ENCODE measurements around the gene CARD16.
A peak's percentile ranks its signal among the peaks of the same experiment; 100 is the strongest.
"Not testable (repeated sequence)": the region's sequence is repeated elsewhere in the genome, so short reads cannot be mapped to it uniquely, and the experiment has no call there.

CARD16 gene

DNA sequence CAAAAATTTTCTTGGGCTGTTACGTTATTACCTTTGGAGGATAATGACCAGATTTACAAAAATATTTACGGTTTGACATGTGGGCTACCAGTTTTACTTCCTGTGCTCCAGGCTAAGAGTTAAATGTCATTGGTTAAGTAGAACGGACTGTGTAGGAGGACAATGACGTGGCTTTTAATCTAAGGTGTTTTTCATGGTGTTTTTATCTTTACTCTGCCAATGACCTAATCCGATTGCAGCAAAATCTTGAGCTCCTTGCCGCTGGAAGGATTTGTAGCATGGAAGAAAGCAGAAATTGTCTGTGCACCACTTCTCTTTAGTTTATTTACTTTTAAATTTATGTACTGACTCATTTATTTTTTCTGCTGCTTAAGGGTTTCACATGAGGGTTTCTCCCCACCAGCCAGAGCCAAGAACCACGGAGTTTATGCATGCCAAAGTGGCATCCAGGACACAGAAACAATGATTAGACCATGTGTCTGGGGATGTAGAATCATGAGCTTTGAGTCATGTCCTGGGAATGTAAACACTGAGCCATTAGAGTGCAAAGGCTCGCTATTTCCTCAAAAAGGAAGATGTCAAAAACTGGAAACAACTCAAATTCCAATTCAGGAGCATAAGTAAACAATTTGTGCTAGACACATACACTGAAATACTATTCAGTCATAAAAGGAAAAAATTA lies 1.9 kb upstream of the CARD16 start:
- DNase-seq = peak; percentile 85

DNA sequence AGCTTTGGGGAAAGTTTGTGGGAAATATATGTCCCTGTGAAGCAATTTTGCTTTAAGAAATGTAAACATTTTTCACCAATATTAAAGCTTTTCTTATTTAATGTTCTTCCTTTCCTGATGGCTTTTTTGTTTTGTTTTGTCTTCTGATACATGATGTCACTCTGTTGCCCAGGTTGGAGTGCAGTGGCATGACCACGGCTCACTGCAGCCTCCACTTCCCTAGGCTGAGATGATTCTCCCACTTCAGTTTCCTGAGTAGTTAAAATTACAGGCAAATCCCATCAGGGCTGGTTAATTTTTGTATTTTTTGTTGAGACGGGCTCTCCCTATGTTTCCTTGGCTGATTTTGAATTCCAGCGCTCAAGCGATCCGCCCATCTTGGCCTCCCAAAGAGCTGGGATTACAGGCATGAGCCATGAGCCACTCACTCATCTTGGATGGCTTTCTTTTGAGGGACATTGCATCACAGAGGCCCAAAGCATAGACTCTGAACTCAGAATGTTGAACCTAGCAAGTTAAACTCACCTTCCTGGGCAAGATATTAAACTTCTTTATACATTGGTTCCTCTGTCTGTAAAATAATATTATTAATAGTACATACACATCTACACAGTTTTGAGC lies 651 bp upstream of the CARD16 start:
- DNase-seq = no peak

DNA sequence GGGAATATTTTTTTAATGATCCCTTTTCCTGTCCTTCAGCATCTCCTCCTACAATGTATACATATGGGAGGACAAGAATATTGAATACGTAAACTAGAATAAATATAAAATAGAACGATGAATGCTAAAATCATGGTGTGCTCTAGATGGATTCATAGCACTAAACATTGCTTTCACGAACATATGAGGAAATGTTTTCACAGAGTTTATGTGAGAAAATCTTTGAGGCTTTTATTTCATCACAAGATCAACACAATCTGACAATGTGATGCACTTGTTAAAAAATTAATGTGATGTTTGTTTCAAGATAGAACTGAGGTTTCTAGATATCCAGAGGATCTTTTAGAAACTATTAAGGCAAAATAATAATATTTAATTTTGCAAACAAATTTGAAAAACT lies 3.0 kb downstream of the CARD16 start:
- no peak for DNase-seq

DNA sequence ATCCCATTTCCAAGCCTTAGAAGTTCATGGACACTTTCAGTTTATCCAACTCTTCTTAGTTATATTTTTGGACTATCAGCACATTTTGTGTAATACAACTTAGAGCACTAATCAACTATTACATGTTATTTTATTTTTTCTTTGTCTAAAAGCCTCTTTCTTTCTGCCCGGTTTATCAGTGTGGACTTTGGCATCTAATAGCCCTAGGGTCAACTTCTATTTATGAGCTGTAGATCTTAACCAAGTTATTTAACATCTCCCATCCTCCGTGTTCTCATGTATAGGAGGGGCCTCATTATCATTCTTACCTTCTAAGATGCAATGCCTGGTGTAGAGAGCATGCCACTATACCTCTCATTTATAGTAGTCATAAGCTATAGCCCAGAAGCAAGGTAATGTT lies 4.4 kb downstream of the CARD16 start:
- DNase-seq = no peak

DNA sequence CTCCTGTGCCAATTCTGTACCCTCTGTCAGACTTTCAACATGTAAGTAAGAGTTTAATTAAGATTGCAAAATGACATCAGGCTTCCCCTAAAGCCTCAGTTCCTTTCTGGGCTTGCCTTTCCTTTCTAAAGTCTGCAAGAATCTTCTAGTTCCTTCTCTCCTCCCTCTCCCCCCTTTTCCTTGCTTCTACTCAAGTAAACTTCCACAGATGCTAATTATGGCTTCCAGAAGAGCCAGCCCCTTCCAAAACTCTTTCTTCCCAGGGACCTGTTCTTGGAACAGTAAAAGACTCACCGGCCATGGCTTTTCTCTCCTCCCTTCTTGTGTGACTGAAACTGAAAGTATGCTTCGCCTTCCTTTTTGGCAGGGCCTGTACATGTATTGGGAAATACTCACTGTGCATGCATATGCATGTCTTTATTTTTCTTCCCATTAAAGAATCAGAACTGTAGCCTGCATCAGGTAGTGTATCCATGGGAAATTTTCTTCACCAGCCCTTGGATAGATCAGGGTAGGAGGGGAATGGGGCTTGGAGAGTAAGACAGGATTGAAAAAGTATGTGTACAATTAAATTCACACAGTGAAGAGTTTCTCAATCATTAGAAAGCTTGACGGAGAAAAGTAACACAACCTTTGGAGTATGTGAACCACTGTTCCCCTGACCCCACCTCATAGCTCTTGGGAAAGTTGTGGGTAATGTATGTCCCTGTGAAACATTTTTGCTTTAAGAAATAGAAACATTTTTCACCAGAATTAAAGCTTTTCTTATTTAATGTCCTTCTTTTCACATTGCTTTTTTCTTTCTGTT lies 10.1 kb downstream of the CARD16 start, which contains the start of gene CASP1:
Gene CASP1 (minus strand): TSS at position 332 of the 808 bp plus-strand sequence. CDS start 31 bp downstream, at position 301.
- no peak for DNase-seq

DNA sequence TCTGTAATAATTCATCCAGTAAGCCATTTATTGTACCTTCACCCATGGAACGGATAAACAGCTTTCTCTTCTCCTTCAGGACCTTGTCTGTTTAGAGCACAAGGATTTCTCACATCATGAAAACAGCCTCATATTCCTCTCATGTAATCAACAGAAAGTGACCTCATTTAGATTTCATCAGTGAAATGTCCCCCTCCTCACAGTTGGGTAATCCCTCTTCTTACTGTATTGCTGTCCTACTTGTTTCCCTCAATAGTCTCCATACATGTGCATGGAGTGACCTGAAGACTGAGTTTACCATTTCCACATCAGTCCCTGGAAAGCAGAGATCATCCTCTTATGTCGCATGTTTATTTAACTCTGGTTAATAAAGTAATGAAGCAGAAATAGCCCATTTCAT lies 10.7 kb downstream of the CARD16 start:
- not testable (repeated sequence) for DNase-seq

DNA sequence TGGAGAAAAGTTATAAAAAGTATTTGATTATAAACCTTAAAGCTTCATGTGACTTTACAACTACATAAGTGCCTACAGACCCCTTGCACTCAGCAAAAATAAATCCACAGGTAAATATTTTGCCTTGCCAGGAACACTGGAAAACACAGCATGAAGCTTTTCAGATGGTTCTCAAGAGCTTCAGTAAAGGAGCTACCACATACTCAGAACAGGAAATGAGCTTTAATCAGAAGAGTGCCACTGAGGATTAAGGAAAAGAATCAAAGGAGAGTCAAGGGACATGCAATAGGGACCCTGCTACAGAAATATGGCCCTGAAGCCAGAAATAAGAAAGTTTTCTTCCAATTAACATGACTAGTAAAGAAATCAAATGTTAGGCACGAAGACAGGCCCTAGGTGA lies 11.4 kb downstream of the CARD16 start:
- no peak for DNase-seq

DNA sequence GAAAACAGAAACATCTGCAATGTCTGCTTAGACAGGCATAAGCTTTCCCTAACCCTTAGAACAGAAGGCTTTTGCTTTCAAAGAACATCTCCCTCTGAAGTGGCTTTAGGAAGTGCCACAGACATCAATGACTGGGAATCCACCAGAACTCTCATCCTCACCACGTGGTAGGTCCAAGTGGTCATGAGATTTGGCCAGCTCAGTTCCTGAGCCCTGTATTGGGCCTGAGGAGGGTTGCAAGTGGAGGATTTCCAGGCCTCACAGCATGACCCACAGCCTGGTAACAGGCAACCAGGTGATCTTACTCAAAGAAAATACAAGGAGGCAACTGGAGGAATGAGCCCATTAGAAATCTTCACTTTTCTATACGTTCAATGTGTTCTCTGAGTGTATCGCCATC lies 11.8 kb downstream of the CARD16 start:
- DNase-seq = no peak

DNA sequence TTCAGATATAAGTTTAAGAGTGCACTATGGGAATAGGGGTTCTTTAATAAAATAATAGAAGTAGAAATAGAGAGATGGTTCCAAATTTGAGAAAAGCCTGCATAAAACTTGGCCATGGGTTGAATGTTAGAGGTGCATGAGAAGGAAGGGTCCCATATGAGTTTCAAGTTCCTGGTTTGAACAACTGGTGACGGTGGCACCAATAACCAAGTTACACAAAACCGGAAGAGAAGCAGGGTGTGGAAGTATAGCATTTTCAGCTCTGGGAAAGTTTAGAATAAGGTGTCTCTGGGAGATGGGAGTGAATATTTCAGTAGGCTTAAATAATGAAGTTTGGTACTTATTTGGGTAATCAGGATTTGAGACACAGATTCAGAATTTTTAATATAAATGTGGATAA lies 12.6 kb downstream of the CARD16 start:
- no peak for DNase-seq

DNA sequence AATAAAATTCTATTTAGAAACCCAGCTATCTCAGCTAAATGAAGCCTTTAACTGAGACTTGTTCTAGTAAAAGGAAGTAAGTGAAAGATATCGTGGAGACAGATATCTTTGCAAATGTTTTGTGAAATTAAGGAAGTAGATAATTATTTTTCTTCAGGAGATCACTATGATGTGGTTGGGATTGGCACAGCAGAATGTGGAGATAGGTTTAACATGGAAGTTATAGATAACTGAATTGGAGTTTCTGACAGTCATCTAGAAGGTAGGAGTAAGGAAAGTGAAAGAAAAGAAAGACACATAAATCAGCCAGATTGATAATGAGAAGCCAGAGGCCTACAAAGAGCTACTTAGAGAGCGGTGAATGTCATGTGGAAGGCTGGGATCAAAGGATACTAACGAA lies 17.5 kb downstream of the CARD16 start:
- DNase-seq = no peak

DNA sequence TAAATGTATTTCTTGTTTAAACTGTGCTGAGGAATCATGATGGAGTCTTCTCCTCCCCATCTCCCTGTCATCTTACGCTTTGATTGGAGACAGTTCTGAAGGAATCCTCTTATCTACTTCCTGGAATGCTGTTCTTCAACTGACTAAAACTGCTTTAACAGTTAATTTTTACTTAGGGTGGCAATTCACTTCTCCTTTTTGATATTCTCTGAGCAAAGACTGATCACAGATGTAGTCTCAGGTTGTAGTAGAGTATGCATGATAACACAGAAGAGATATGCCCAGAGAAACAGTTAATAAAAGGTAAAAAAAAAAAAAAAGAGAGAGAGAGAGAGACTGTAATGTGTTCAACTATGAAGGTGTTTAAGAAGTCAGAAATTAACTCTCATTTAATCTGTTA lies 20.7 kb downstream of the CARD16 start:
- DNase-seq = no peak

DNA sequence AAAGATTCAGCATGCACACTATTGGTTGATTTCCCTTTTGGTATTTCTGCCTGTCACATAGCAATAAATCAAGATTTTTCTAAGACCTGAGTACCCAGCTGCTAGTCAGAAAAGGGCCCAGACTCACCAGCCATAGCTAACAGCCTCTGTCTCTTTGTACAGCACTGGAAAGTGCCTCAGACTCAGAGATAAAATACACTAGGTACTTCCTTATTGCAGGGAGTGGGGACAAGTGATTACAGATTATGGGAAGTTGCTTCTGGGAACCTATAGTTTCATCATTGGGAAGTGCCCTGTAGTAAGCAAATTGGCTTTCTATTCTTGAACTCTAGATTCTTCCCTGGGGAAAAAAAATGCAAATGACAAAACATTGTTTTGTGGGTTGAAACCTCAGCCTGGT lies 22.1 kb downstream of the CARD16 start, which contains the start of gene CASP5:
Gene CASP5 (minus strand): TSS at position 166 of the 400 bp plus-strand sequence. CDS start 32 bp downstream, at position 134.
- no peak for DNase-seq

DNA sequence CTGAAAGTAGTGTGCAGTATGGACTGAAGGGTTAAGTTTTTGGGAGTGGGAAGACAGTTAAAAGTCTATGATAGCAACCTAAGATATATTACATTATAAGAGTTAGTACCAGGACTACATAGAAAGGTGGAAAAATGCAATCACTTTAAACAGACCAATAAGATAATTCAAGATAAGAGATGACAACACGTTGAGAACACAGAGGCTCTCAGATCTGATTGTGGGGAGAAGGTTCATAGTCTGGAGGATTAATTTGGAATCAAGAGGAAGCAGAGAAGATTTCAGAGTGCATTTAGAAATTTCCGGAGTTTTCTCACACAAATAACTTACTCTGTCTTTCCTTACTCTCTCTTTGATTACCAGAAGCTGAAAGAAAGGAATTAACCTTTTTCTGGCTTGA lies 22.6 kb downstream of the CARD16 start:
- DNase-seq = no peak

DNA sequence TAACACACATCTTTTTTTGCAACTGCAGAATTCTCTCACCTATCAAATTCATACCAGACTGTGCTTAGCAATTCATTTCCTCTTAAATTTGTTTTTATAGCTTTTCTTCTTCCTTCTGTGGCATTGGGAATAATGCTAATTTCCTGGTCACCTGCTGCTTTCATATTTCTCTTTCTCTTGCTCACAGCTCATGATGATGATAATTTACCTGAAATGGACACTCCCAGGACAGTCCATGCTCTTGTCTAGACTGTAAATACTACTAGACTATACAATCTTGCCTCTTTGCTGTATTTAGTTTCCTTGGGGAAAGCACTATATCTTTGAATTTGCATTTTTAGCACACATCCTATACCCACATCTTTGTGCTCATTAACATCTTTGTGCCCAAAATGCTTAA lies 37.7 kb downstream of the CARD16 start:
- DNase-seq = no peak

DNA sequence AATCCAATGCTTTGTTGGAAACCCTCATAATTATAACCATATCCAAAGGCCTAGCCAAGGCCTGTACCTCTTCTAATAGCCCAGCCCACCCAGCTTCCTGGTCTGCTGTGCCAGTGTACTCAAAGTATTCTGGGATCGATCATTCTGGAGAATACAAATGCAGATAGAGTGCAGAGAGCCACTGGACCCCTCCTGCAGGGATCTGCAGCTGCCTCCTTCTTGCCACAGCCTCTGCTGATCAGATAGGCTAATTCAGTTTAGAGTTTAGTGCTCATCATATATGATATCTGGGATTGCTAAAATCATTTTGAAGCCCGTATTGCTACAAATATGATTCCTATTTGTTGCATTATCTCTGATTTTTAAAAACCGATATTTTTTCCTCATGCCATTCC lies 39.7 kb downstream of the CARD16 start:
- DNase-seq = no peak

DNA sequence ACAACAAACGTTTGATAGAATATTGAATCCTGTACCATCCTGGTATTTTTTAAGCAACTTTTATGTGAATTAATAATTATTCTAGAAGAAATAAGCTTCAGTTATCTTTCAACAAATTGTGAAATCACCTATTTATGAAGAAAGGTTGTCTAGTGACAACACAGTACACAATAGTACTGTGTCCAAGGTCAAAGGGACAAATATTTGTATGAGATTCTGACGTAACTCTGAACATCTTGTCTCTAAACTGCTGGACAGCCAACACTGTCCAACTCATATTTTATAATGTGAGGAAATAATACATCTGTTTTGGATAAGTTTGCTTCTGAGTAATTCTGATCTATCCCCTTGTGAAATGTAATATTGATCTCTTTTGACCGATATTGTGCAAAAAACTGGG lies 41.1 kb downstream of the CARD16 start:
- DNase-seq = no peak

DNA sequence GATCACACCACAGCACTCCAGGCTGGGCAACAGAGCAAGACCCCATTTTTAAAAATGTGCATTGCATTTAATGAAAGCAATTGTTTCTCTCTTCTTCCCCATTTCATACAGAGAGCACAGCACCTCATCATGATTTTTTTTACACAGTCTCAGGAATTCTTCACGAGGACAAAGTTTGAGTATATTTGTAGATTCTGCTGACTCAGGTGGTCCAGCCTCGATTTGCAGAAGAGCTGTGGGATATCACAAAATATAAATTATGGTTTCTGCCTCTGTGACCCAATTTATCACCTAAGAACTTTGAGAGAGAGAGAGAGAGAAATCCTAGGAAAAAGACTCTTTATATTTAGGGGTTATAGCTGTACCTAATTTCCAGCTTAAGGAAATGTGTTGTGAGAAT lies 42.0 kb downstream of the CARD16 start:
- no peak for DNase-seq

DNA sequence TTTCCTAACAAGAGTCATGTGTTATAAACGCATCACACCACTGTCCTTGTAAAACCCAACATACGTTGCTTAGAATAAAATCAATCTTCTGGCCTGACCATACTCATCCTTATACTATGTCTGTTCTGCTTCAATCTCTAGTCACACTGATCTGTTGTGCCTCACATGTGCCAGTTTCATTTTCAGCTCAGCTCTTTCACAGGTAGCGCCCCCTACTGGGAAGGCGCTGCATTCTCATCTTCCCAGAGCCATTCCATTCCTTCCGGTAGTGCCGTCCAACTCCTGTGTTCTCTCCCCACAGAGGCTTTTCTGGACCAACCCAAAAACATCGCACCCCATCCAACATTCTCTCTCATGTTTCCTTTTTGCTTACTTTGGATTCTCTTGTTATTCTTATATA lies 44.3 kb downstream of the CARD16 start:
- no peak for DNase-seq

DNA sequence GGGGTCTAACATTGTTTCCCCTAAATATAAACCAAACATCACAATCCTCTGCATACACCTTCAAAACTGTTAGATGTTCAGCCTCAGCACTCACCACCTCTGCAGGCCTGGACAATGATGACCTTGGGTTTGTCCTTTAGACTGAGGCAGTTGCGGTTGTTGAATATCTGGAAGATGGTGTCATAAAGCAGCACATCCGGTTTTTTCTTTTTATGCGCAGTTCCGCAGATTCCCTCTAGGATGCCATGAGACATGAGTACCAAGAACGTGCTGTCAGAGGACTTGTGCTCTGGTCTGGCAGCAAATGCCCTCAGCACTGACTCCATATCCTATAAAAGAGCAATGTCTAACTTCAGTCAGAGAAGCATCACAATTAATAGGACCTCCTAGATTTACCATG lies 45.0 kb downstream of the CARD16 start:
- DNase-seq = peak; percentile 69

DNA sequence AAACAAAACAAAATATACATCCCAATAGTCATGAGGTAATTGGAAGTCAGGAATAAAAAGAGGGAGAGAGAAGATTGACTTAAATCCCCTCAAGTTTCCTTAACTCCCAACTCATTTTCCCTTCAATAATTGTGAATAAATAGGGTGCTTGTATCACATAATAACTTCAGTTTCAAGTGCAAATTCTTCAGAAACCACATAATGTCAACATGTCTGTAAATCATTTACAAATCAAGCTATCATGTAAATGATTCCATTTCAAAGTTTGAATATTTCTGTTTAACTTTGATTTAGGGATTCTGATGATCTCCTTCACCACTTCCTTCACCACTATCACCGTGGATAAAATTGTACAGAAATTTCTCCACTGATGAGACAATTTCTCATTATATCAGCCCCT lies 45.4 kb downstream of the CARD16 start:
- no peak for DNase-seq

DNA sequence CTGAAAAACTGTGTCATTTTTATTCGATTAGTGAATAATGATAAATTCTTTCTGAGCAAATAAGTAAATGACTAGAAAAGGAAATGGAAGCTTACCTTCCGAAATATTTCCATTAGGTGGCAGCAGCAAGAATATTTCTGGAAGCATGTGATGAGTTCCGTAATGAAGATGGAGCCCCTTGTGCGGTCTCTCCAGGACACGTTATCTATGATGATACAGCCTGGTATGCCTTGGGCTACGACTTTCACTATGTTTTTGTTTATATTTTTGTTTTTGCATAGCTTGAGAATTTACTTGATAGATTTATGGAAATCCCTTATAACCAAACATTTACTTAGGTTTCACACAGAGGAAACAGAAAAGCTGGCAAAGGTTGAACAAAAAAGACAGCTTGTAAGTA lies 47.8 kb downstream of the CARD16 start:
- no peak for DNase-seq

DNA sequence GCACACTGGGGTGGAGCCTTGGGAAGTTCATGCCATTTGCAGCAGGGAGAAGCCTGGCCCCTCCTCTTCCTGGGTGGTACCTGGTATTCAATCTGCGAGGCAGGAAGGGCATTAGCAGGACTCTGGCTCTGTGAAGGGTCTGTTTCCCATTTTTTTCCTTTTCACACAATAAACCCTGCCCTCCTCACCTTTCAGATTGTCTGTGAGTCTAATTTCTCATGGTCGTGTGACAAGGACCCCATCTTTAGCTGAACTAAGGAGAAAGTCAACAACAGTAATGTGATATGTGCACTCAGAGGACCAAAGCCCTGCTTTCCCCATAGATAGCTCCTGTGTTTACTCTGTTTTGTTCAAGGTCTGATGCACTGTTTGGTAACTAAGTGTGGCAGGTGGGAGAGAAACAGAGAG lies 50.1 kb downstream of the CARD16 start:
- no peak for DNase-seq

DNA sequence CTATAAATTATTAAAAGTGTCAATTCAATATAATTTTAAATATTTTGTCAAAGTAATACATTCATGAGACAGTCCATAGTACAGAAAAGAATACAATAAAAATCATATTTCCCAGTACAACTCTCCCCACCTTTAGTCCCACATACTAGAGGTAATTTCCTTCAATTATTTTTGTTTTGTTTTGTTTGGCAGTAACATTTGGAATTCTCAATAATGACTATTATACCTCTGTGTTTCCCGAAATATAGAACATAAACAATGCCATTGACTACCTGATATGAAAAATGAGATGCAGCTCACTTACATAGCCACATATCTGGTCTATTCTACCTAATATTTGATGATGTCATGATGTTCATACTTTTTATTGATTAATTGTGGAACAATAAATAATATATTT lies 52.4 kb downstream of the CARD16 start:
- DNase-seq = no peak

DNA sequence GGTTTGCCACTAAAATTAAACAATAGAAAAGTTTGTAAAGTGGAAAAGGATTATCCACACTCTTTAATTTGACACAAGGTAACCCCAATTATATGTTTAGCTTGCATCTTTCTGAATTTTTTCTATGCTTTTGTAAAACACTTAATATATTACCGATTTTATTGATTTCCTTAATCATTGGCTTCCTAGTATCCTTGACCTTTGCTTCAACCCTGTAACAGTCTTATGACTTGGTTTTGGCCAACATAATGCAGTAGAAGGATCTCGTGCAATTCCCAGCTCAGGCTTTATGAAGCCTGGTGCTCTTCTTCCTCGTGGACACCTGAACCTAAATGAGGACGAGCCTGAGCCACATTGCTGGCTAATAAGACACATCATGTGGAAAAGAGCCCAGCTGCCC lies 53.1 kb downstream of the CARD16 start:
- no peak for DNase-seq
